Measurements from ENCODE around the gene RAB13. TPM values are rescaled to one million over a fixed set of nuclear protein-coding genes. Genes with fewer than 3 reads are reported as not detected.
"Not testable (repeated sequence)": the region's sequence is repeated elsewhere in the genome, so short reads cannot be mapped to it uniquely, and the experiment has no call there.

RAB13 gene
- 10 to 100 TPM; 33.9 to 62.7 TPM for total RNA-seq

- no peaks in the 10 kb centered on the region for H3K27me3 Mint-ChIP-seq (ENCODE audit: low read depth)
- peaks cover 0 to 1% of the 10 kb centered on the region in 2 donors for H3K9me3 Mint-ChIP-seq
- H3K4me3 Mint-ChIP-seq = peak within 1 kb of the TSS; percentile 93 to 95
- peaks cover 47% of the 10 kb centered on the region for H3K4me1 Mint-ChIP-seq (ENCODE audit: low read depth)
- peaks cover 7 to 9% of the 10 kb centered on the region in 2 donors for H3K36me3 Mint-ChIP-seq (ENCODE audit: insufficient read depth in 2 of 2)
- ATAC-seq (replicated peaks in 1 of 2) = peak in 1 of 2 donors; percentile 10
- H3K27ac Mint-ChIP-seq = peak within 1 kb of the TSS; percentile 91
- DNase-seq = peak in 1 of 2 donors; percentile 27
Measured at GRCh38 chr1:153985941-153986761, at the start of gene RAB13. Gene RAB13, minus strand, starts transcription at chr1:153986339. Its CDS starts 103 bp downstream, at chr1:153986236.

GRCh38 chr1:154033697-154034096 lies 47.6 kb upstream of the RAB13 start:
- H3K27me3 Mint-ChIP-seq (ENCODE audit: low read depth); ATAC-seq (replicated peaks in 1 of 2); H3K4me3 Mint-ChIP-seq; H3K36me3 Mint-ChIP-seq (ENCODE audit: insufficient read depth in 2 of 2); H3K27ac Mint-ChIP-seq; H3K4me1 Mint-ChIP-seq (ENCODE audit: low read depth); H3K9me3 Mint-ChIP-seq; DNase-seq: not testable (repeated sequence)

GRCh38 chr1:154019940-154020339 lies 33.8 kb upstream of the RAB13 start:
- ATAC-seq (replicated peaks in 1 of 2) (no peak), DNase-seq (no peak)
- no peaks in the 10 kb centered on the region for H3K4me1 Mint-ChIP-seq (ENCODE audit: low read depth)
- no peak overlapping the region for H3K27ac Mint-ChIP-seq
- H3K4me3 Mint-ChIP-seq = no peak overlapping the region
- no peaks in the 10 kb centered on the region for H3K36me3 Mint-ChIP-seq (ENCODE audit: insufficient read depth in 2 of 2)
- H3K27me3 Mint-ChIP-seq (ENCODE audit: low read depth) = no peaks in the 10 kb centered on the region
- H3K9me3 Mint-ChIP-seq = no peaks in the 10 kb centered on the region

- Mint-ChIP-seq H3K4me1 (ENCODE audit: low read depth) (no peaks in the 10 kb centered on the region), H3K4me3 (no peak overlapping the region), H3K27me3 (ENCODE audit: low read depth) (no peaks in the 10 kb centered on the region), H3K27ac (no peak overlapping the region), H3K36me3 (ENCODE audit: insufficient read depth in 2 of 2) (no peaks in the 10 kb centered on the region), H3K9me3 (no peaks in the 10 kb centered on the region)
- DNase-seq (no peak), ATAC-seq (replicated peaks in 1 of 2) (no peak)
Measured at GRCh38 chr1:154019269-154019668, 33.1 kb upstream of the RAB13 start.

GRCh38 chr1:154014154-154014907 lies 28.2 kb upstream of the RAB13 start:
- Mint-ChIP-seq H3K4me1 (ENCODE audit: low read depth) (no peaks in the 10 kb centered on the region), H3K36me3 (ENCODE audit: insufficient read depth in 2 of 2) (no peaks in the 10 kb centered on the region), H3K9me3 (no peaks in the 10 kb centered on the region), H3K27me3 (ENCODE audit: low read depth) (no peaks in the 10 kb centered on the region), H3K27ac (no peak overlapping the region), H3K4me3 (no peak overlapping the region)
- ATAC-seq (replicated peaks in 1 of 2) = peak; percentile 32 to 48
- DNase-seq = no peak

GRCh38 chr1:154012543-154012942 lies 26.4 kb upstream of the RAB13 start:
- DNase-seq; H3K27me3 Mint-ChIP-seq (ENCODE audit: low read depth); H3K27ac Mint-ChIP-seq; H3K9me3 Mint-ChIP-seq; H3K36me3 Mint-ChIP-seq (ENCODE audit: insufficient read depth in 2 of 2); H3K4me3 Mint-ChIP-seq; ATAC-seq (replicated peaks in 1 of 2); H3K4me1 Mint-ChIP-seq (ENCODE audit: low read depth): not testable (repeated sequence)

- no peak for DNase-seq
- H3K36me3 Mint-ChIP-seq (ENCODE audit: insufficient read depth in 2 of 2) = no peaks in the 10 kb centered on the region
- no peak overlapping the region for H3K4me3 Mint-ChIP-seq
- H3K9me3 Mint-ChIP-seq = no peaks in the 10 kb centered on the region
- H3K27ac Mint-ChIP-seq = no peak overlapping the region
- no peaks in the 10 kb centered on the region for H3K27me3 Mint-ChIP-seq (ENCODE audit: low read depth)
- no peak for ATAC-seq (replicated peaks in 1 of 2)
- H3K4me1 Mint-ChIP-seq (ENCODE audit: low read depth) = no peaks in the 10 kb centered on the region
Measured at GRCh38 chr1:154012129-154012528, 26.0 kb upstream of the RAB13 start.

GRCh38 chr1:154006136-154006535 lies 20.0 kb upstream of the RAB13 start:
- no peak overlapping the region for H3K4me3 Mint-ChIP-seq
- no peaks in the 10 kb centered on the region for H3K36me3 Mint-ChIP-seq (ENCODE audit: insufficient read depth in 2 of 2)
- H3K27ac Mint-ChIP-seq = no peak overlapping the region
- ATAC-seq (replicated peaks in 1 of 2) = no peak
- H3K9me3 Mint-ChIP-seq = no peaks in the 10 kb centered on the region
- no peaks in the 10 kb centered on the region for H3K27me3 Mint-ChIP-seq (ENCODE audit: low read depth)
- no peak for DNase-seq
- no peaks in the 10 kb centered on the region for H3K4me1 Mint-ChIP-seq (ENCODE audit: low read depth)

GRCh38 chr1:154000420-154000819 lies 14.3 kb upstream of the RAB13 start:
- Mint-ChIP-seq H3K36me3 (ENCODE audit: insufficient read depth in 2 of 2) (peaks cover 4% of the 10 kb centered on the region in 2 donors), H3K4me1 (ENCODE audit: low read depth) (no peaks in the 10 kb centered on the region), H3K27me3 (ENCODE audit: low read depth) (no peaks in the 10 kb centered on the region), H3K27ac (no peak overlapping the region), H3K4me3 (no peak overlapping the region), H3K9me3 (no peaks in the 10 kb centered on the region)
- ATAC-seq (replicated peaks in 1 of 2) = peak in 1 of 2 donors; percentile 25
- no peak for DNase-seq

GRCh38 chr1:153996882-153997281 lies 10.7 kb upstream of the RAB13 start:
- ATAC-seq (replicated peaks in 1 of 2) = peak in 1 of 2 donors; percentile 3
- Mint-ChIP-seq H3K4me1 (ENCODE audit: low read depth) (peaks cover 24% of the 10 kb centered on the region), H3K27ac (peak overlapping the region; percentile 60), H3K36me3 (ENCODE audit: insufficient read depth in 2 of 2) (peaks cover 14 to 33% of the 10 kb centered on the region in 2 donors)
- DNase-seq; H3K27me3 Mint-ChIP-seq (ENCODE audit: low read depth); H3K9me3 Mint-ChIP-seq; H3K4me3 Mint-ChIP-seq: not testable (repeated sequence)

- ATAC-seq (replicated peaks in 1 of 2) (no peak), DNase-seq (no peak)
- Mint-ChIP-seq H3K4me1 (ENCODE audit: low read depth) (peaks cover 33% of the 10 kb centered on the region), H3K27ac (peak overlapping the region; percentile 86), H3K9me3 (no peaks in the 10 kb centered on the region), H3K36me3 (ENCODE audit: insufficient read depth in 2 of 2) (peaks cover 26 to 45% of the 10 kb centered on the region in 2 donors), H3K4me3 (peak overlapping the region in 1 of 2 donors; percentile 29), H3K27me3 (ENCODE audit: low read depth) (no peaks in the 10 kb centered on the region)
Measured at GRCh38 chr1:153995640-153996039, 9.5 kb upstream of the RAB13 start.

- Mint-ChIP-seq H3K36me3 (ENCODE audit: insufficient read depth in 2 of 2) (peaks cover 28 to 48% of the 10 kb centered on the region in 2 donors), H3K27me3 (ENCODE audit: low read depth) (no peaks in the 10 kb centered on the region), H3K4me3 (peak overlapping the region in 1 of 2 donors; percentile 29), H3K4me1 (ENCODE audit: low read depth) (peaks cover 37% of the 10 kb centered on the region), H3K9me3 (no peaks in the 10 kb centered on the region), H3K27ac (peak overlapping the region; percentile 86)
- ATAC-seq (replicated peaks in 1 of 2) (no peak), DNase-seq (no peak)
Measured at GRCh38 chr1:153995202-153995601, 9.1 kb upstream of the RAB13 start.

- Mint-ChIP-seq H3K27me3 (ENCODE audit: low read depth) (no peaks in the 10 kb centered on the region), H3K4me1 (ENCODE audit: low read depth) (peaks cover 52% of the 10 kb centered on the region), H3K4me3 (peak overlapping the region; percentile 90 to 100), H3K36me3 (ENCODE audit: insufficient read depth in 2 of 2) (peaks cover 28 to 48% of the 10 kb centered on the region in 2 donors), H3K27ac (peak overlapping the region; percentile 99), H3K9me3 (peaks cover 0 to 1% of the 10 kb centered on the region in 2 donors)
- ATAC-seq (replicated peaks in 1 of 2) (no peak), DNase-seq (no peak)
Measured at GRCh38 chr1:153991806-153992205, 5.7 kb upstream of the RAB13 start.
